NCI-H2029 (cell line): ENCODE results near the gene KCNQ1.

Source experiments
- DNase-seq: peaks from one replicate; lab custom pipeline; 2025; lab: John Stamatoyannopoulos, UW

KCNQ1 gene, protein sequence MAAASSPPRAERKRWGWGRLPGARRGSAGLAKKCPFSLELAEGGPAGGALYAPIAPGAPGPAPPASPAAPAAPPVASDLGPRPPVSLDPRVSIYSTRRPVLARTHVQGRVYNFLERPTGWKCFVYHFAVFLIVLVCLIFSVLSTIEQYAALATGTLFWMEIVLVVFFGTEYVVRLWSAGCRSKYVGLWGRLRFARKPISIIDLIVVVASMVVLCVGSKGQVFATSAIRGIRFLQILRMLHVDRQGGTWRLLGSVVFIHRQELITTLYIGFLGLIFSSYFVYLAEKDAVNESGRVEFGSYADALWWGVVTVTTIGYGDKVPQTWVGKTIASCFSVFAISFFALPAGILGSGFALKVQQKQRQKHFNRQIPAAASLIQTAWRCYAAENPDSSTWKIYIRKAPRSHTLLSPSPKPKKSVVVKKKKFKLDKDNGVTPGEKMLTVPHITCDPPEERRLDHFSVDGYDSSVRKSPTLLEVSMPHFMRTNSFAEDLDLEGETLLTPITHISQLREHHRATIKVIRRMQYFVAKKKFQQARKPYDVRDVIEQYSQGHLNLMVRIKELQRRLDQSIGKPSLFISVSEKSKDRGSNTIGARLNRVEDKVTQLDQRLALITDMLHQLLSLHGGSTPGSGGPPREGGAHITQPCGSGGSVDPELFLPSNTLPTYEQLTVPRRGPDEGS

DNA sequence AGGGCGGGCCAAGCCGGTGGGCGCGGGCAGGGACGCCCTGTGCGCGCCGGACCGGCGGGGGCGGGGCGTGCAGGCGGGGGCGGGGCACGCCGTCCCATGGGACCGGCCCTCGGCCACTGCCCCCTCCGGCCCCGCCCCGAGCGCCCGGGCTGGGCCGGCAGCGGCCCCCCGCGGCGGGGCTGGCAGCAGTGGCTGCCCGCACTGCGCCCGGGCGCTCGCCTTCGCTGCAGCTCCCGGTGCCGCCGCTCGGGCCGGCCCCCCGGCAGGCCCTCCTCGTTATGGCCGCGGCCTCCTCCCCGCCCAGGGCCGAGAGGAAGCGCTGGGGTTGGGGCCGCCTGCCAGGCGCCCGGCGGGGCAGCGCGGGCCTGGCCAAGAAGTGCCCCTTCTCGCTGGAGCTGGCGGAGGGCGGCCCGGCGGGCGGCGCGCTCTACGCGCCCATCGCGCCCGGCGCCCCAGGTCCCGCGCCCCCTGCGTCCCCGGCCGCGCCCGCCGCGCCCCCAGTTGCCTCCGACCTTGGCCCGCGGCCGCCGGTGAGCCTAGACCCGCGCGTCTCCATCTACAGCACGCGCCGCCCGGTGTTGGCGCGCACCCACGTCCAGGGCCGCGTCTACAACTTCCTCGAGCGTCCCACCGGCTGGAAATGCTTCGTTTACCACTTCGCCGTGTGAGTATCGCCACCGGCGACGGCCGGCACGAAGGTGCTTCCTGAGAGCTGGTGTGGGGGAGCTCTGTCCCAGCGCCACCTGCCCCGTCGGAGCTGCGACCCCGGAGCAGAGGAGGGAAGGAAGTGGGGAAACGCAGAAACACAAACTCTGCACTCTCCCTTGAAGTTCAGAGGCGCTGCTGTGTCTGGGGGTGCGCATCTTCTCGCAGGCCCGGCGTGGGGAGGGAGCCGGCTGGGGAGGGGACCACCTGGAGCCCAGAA is at the start of gene KCNQ1:
Gene KCNQ1, plus strand, starts transcription at position 188 of the 925 bp plus-strand sequence. Its CDS starts 91 bp downstream, at position 279.
- peak; percentile 69 for DNase-seq

DNA sequence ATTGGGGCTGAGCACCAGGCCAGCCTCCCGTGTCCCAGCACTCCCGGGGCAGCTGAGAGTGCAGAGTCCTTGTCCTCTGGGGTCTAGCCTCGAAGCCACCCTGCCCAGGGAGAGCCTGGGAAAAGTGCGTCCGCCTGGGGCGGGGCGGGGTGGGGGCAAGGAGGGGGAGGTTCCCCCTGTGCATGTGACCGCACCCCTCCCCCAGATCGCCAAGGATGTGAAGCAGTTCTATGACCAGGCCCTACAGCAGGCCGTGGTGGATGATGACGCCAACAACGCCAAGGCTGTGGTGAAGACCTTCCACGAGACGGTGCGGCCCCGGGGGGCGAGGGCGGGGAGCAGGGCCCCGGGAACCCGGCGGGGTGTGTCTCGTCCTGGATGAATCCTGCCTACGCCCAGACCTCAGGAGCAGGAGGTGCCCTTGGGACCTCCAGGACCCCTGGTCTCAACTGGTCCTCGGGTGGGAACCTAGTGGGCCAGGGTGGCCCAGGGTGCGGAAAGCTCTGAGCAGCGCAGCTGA is 49.5 kb upstream of the KCNQ1 start:
- no peak for DNase-seq

GRCh38 chr11:2395856-2396255 is 49.0 kb upstream of the KCNQ1 start:
- DNase-seq = no peak

GRCh38 chr11:2396471-2396870 is 48.3 kb upstream of the KCNQ1 start:
- DNase-seq = no peak

- DNase-seq = no peak
These were observed 47.8 kb upstream of the KCNQ1 start for GRCh38 chr11:2397005-2397404.

DNA sequence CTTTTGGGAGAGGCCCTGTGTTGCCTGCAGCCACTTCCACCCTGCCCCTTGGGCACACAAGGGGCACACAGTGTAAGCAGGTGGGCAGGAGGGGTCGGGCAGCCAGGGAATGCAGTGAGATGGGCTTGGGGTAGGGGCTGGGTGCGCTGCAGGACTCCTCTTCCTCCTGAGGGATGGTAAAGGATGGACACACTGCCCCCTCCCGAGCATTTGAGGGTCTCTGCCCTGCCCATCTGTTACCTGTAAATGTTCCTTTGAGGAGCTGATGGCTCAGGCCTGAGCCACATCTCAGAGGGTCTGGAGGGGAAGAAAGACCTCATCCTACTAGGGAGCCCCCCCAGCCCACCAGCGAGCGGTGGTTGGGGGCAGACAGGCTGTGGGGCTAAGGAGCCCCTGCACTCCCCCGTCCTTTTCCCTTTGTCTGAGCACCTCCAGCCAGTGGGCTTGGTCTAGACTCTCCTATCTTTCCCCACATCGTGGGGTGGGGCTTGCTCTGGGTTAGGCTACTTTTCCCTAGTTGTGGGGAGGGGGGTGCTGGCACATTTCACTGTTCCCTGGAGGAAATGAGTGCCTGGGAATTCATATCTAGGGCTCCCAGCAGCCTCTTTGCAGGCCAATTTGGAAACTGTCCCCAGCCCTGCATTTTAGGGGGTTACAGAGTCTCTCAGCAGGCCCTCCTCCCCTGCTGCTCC is 46.0 kb upstream of the KCNQ1 start:
- DNase-seq = no peak

DNA sequence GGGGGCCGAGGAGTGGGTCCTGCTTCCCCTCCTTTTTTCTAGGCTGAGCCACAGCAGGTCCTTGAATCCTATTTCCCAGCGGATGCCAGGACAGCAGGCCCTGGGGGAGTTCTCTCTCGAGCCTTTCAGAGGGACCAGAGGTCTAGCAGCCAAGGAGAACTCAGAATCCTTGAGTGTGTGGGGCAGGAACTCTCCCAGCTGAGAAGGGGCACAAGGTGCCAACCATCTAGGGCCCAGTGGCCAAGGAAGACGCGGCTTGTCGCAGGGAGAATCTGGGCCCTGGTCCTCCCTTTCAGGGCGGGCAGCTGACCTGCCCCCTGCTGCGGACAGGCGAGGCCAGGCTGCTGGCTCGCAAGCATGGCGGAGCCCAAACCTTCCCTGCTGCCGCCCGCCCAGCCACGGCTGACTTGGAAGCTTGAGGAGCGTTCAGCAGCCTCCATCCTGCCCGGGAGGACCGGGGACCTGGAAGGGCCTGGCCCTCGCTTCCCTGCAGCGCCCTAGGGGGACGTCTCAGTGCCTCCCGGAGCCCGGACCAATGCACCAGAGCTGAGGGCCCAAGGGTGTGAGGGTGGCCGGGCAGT is 45.2 kb upstream of the KCNQ1 start:
- DNase-seq = no peak

- peak; percentile 100 for DNase-seq
These were observed 44.6 kb upstream of the KCNQ1 start, which contains the start of gene TSSC4 for GRCh38 chr11:2400069-2400761. TSS of gene TSSC4 (plus strand) at chr11:2400750. CDS start at chr11:2402634, 1,884 bp downstream.

GRCh38 chr11:2400762-2401435 is 43.9 kb upstream of the KCNQ1 start:
- DNase-seq = no peak

GRCh38 chr11:2401436-2401984 is 43.3 kb upstream of the KCNQ1 start:
- no peak for DNase-seq

- no peak for DNase-seq
These were observed 42.7 kb upstream of the KCNQ1 start for GRCh38 chr11:2402106-2402505.

DNA sequence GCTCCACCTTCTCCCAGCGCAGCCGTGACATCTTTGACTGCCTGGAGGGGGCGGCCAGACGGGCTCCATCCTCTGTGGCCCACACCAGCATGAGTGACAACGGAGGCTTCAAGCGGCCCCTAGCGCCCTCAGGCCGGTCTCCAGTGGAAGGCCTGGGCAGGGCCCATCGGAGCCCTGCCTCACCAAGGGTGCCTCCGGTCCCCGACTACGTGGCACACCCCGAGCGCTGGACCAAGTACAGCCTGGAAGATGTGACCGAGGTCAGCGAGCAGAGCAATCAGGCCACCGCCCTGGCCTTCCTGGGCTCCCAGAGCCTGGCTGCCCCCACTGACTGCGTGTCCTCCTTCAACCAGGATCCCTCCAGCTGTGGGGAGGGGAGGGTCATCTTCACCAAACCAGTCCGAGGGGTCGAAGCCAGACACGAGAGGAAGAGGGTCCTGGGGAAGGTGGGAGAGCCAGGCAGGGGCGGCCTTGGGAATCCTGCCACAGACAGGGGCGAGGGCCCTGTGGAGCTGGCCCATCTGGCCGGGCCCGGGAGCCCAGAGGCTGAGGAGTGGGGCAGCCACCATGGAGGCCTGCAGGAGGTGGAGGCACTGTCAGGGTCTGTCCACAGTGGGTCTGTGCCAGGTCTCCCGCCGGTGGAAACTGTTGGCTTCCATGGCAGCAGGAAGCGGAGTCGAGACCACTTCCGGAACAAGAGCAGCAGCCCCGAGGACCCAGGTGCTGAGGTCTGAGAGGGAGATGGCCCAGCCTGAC is 41.7 kb upstream of the KCNQ1 start:
- no peak for DNase-seq

GRCh38 chr11:2404735-2405196 is 40.0 kb upstream of the KCNQ1 start:
- DNase-seq = no peak

DNA sequence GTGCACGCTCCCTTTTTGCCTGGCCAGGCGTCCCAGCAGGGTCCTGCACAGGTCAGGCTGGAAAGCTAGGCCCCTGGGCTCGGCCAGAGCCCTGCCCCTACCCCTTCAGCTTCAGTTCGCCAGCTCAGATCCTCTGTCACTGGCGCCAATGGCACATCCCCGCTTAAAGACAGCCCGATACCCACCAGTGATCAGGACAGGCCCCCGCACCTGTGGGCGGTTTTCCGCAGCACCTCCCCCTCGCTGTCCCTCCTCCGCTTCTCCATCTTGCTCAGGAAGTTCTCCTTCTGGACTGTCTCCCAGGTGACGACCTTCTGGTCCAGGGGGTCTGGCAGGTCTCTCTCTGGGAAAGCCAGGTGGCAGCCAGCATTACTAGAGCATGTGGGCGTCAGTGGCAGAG is 38.4 kb upstream of the KCNQ1 start:
- no peak for DNase-seq

DNA sequence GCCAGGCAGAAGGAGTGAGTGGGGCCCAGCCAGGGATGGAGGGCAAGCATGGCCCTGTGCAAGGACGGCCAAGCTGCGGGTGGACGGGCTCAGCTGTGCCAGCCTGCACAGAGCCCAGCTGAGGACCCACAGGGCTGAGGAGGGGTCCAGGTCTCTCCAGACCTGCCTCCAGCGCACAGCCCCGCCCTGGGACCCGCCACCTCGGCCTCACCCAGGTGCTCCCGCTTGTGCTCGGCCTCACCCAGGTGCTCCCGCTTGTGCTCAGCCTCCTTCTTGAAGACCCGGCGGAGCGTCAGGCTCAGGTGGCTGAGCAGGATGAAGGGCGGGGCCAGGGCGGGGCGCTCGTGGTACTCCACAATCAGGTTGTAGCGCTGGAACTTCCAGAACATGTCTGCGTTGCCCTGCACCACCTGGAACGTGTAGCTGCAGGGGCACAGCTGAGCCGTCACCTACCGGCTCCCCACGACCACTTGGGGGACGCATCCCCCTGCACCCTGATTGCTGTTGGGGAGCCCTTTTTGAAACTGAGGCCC is 37.9 kb upstream of the KCNQ1 start:
- no peak for DNase-seq

GRCh38 chr11:2408671-2409070 is 36.1 kb upstream of the KCNQ1 start:
- DNase-seq = no peak

GRCh38 chr11:2409126-2409525 is 35.7 kb upstream of the KCNQ1 start:
- DNase-seq = no peak
